Astrocyte of the spinal cord (primary cell): Measurements from ENCODE around the gene SMARCA2.

ENCODE experiments used
- DNase-seq: peaks from one replicate; pipeline ENCODE4 v3.0.0; 2011; ENCODE audit warnings: low read depth, low spot score
- H3K4me3 ChIP-seq: 2 replicates; pipeline ENCODE4 v1.5.1; 2011; ENCODE audit warnings: low read depth, mild to moderate bottlenecking, low read length, moderate library complexity
- in situ Hi-C: cut with HindIII; loops from 2 replicates; pipeline ENCODE4 v1.10.0; 2017; ENCODE audit warnings: low sequenced_read_pairs
- TF ChIP-seq, protein P1 (sequence below): IDR thresholded peaks from 2 replicates; pipeline ENCODE4 v1.5.1; 2012; ENCODE audit warnings: low read depth, mild to moderate bottlenecking, low read length, inconsistent platforms

The SMARCA2 gene

DNA sequence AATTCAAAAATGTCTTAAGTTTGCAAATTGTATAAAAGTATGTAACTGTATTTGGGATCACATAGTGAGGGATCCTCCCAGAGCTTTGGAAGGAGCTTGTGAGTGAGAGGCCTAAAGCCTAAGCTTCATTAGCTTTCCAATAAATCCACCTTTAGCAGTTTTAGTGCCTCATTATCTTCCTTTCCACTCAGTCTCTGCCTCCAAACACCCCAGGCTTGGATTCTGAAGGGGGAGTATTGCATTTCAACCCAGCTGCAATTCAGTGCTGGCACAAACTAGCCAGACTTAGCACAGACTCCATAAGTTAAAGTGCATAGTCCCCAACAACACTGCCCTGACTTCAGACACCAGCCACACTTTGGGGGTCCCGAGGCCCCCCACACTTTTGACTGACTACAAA is 113.5 kb downstream of the SMARCA2 start:
- TF ChIP-seq, protein P1, sequence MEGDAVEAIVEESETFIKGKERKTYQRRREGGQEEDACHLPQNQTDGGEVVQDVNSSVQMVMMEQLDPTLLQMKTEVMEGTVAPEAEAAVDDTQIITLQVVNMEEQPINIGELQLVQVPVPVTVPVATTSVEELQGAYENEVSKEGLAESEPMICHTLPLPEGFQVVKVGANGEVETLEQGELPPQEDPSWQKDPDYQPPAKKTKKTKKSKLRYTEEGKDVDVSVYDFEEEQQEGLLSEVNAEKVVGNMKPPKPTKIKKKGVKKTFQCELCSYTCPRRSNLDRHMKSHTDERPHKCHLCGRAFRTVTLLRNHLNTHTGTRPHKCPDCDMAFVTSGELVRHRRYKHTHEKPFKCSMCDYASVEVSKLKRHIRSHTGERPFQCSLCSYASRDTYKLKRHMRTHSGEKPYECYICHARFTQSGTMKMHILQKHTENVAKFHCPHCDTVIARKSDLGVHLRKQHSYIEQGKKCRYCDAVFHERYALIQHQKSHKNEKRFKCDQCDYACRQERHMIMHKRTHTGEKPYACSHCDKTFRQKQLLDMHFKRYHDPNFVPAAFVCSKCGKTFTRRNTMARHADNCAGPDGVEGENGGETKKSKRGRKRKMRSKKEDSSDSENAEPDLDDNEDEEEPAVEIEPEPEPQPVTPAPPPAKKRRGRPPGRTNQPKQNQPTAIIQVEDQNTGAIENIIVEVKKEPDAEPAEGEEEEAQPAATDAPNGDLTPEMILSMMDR: no peak
- no peak overlapping the region for H3K4me3 ChIP-seq
- in situ Hi-C loops: no loop called here
- no peak for DNase-seq

DNA sequence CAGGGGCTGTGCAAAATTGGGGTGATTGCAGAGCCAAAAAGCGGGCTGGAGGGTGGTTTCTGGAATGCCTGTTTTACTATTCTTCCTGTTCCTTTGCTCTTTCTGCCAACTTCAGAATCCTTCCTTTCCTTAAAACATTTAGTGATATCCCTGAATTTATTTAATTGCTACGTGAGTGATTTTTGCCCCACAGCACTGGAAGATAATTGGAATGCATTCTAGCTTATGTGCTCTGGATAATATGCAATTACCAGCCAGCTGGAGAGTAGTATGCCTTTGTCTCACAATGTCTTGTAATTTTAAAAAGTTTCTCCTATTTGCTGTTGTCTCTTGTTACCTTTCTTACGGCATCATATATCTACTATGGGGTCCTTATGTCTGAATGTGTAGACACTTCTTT is 115.8 kb downstream of the SMARCA2 start:
- no peak for DNase-seq
- in situ Hi-C loops: no loop called here
- TF ChIP-seq, protein P1: no peak
- H3K4me3 ChIP-seq: no peak overlapping the region

DNA sequence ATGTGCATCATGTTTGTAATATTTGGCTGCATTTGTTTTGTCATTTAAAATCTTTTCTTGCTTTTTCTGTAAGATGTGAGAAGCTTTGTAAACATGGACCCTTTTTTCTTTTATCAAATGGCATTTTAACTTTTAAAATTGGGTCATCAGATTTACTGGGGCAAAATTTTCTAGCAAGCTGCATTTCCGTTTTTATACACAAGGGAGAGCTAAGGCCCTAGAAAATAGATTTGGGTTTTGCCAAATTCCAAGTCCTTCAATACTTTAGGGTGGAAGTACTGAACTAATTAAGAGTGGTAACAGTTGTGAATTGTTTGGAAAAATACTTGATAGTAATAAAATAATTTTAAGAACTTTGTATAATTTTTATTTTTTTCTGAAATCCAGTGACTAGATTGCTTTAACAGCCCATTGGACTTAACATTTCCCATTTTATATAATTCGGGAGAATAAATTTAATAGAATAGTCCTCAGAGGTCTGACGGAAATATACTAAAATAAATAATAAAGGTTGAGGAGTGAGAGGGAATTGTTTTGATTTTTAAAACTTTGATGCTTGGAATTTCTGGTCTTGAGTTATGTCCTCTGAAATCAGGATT is 117.4 kb downstream of the SMARCA2 start:
- H3K4me3 ChIP-seq: no peak overlapping the region
- TF ChIP-seq, protein P1: peak; percentile 76
- peak; percentile 53 for DNase-seq
- in situ Hi-C loops: no loop called here

DNA sequence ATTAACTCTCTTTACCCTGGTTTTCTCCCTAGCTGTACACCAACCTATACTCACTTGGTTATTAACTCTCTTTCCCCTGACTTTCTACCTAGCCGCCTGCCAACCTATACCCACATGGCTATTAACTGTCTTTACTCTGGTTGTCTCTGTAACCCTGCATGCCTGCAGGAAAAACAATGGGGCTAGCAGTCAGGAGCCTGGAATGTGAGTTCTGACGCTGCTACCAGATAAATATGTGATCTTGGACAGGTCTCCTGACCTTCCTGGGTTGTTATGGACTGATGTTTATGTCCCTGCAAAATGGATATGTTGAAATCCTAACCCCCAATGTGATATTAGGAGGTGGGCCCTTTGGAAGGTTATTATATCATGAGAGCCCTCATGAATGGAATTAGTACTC is 119.2 kb downstream of the SMARCA2 start:
- in situ Hi-C loops: no loop called here

DNA sequence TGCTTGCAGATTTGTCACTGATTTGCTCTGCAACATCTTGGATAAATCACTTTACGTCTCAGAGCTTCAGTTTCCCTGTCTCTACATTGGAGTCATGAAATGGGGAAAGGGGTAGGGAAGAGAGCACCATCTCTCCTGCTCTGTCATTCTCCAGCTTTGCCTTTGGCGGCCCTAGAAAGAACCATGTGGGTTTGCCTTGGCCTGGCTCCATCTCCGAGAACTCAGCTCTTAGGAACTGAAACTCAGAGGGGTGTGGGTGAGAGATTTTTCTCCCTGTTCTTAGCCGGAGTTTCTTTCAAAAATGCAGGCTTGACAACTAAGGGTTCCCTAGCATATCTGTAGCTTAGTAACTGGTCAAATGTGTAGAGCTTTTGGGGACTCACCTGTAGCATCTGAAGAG is 123.5 kb downstream of the SMARCA2 start:
- TF ChIP-seq, protein P1: no peak
- in situ Hi-C loops: no loop called here

More for the DNA sequence above, 119.2 kb downstream of the SMARCA2 start:
- H3K4me3 ChIP-seq: no peak overlapping the region
- peak; percentile 12 for DNase-seq
- TF ChIP-seq, protein P1: no peak

DNA sequence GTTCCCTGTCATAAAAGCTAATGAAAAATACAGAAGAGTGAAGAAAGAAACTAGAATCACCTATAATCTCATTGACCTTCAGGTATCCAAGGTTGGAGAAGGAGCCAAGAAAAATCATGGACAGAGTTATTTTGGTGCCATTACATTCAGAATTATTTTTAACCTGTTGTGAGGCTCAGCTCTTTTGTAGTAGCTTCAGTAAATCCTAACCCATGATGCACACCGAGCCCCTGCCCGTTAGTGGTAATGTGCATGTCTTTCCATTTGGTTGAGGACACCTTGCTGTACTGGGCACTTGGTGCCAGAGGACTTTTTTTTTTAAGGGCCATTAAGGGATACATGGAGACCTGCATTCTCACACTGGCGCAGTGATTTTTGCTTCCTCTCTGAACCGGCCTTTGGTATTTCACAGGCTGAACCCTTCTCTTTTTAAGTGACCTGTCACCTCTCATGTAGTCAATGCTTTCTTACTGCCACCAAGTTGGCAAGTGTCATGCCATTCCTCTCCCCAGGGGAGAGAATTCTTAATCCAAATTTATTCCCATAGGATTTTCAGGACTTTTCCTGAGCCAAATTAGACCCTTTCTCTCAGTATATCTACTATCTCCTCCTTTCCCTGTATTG is 125.6 kb downstream of the SMARCA2 start:
- in situ Hi-C loops: no loop called here
- no peak overlapping the region for H3K4me3 ChIP-seq
- TF ChIP-seq, protein P1: no peak
- DNase-seq: no peak

More for the DNA sequence above, 123.5 kb downstream of the SMARCA2 start:
- H3K4me3 ChIP-seq: no peak overlapping the region
- no peak for DNase-seq
